Measurements from ENCODE around the gene NCKAP5. TPM values are rescaled to one million over a fixed set of nuclear protein-coding genes. Genes with fewer than 3 reads are reported as not detected.

NCKAP5 gene
- total and polyA plus RNA-seq, 9 of the 15 experiments (the other 6 are each of a cell fraction or from before 2014, with no cell fraction given), result not detected

GRCh38 chr2:133148187-133148586 is 420.1 kb downstream of the NCKAP5 start:
- H3K27ac ChIP-seq (ENCODE audit: extremely low read depth, low read depth, low read length), result no peak overlapping the region
- no peak overlapping the region for H3K4me3 ChIP-seq
- no peak for TF ChIP-seq HDAC8 (tag; IDR thresholded peaks at IDR 0.05)
- BruUV-seq (replicated peaks), result no TSS peak
- H3K36me3 ChIP-seq (ENCODE audit: control insufficient read depth, insufficient read depth, low read length), result no peaks in the 10 kb centered on the region
- POLR2A ChIA-PET, result no interaction called here
- no peak overlapping the region for H2AFZ ChIP-seq (ENCODE audit: low read depth, low read length)
- CTCF ChIA-PET (ENCODE audit: low intra/inter-chr PET ratio), result no interaction called here
- H3K9ac ChIP-seq (ENCODE audit: insufficient read depth in 1 of 2, low read depth in 2 of 2, low read length in 2 of 2), result no peak overlapping the region
- no peaks in the 10 kb centered on the region for H3K27me3 ChIP-seq (ENCODE audit: control insufficient read depth in 2 of 2, insufficient read depth in 2 of 2, low read length in 2 of 2)
- WGBS (ENCODE audit: insufficient coverage, low coverage, missing lambda C conversion rate), result 0% methylated on average over 2 of the region's 2 CpGs
- no peaks in the 10 kb centered on the region for H3K79me2 ChIP-seq (ENCODE audit: control insufficient read depth, insufficient read depth, low read length)
- no peaks in the 10 kb centered on the region for H3K4me1 ChIP-seq (replicated peaks in 1 of 2; ENCODE audit: control insufficient read depth in 2 of 2, insufficient read depth in 2 of 2, low read length in 2 of 2)
- H4K20me1 ChIP-seq (replicated peaks; ENCODE audit: control insufficient read depth, insufficient read depth, low read length), result no peaks in the 10 kb centered on the region
- no peak overlapping the region for H3K4me2 ChIP-seq (ENCODE audit: insufficient read depth, low read length)
- H3K9me3 ChIP-seq (replicated peaks; ENCODE audit: control insufficient read depth, insufficient read depth, low read depth, low read length), result no peaks in the 10 kb centered on the region
- FAIRE-seq (no peak), ATAC-seq (no peak), DNase-seq (ENCODE audit: extremely low read depth in 1 of 4, low spot score in 3 of 4) (no peak)
- intact Hi-C loops (cut with micrococcal nuclease) (no loop called here), in situ Hi-C loops (cut with MboI) (no loop called here)
- H3K9me1 ChIP-seq (ENCODE audit: control insufficient read depth, insufficient read depth, low read length), result no peaks in the 10 kb centered on the region

DNA sequence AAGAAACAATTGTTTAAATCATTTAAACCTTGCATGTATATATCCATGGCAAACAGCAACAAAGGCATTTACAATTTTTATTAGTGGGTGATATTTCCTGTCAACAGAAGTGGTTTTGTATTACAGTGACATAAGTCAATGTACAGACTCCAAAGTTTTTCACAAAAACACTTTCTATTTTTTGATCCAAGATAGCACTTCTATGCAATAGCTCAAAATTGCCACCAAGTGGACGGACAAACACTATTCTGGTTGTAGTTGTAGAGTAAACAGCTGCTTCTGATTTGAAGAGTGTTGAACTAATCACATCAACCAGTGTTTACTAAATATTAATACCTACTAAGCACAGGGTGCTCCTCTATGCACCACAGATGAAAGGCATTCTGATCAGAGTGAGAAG is 421.4 kb downstream of the NCKAP5 start:
- H3K4me3 ChIP-seq, result no peak overlapping the region
- ATAC-seq, result no peak
- H3K36me3 ChIP-seq (ENCODE audit: control insufficient read depth, insufficient read depth, low read length), result no peaks in the 10 kb centered on the region

More for the DNA sequence above, 421.4 kb downstream of the NCKAP5 start:
- H2AFZ ChIP-seq (ENCODE audit: low read depth, low read length), result no peak overlapping the region
- in situ Hi-C loops (cut with MboI), result no loop called here
- no peak for FAIRE-seq
- POLR2A ChIA-PET, result interaction anchor here (1.0 kb wide), 1 partner anchor 17 kb away, joined by 3 read pairs; no protein-coding TSS in a partner anchor
- no peaks in the 10 kb centered on the region for H3K79me2 ChIP-seq (ENCODE audit: control insufficient read depth, insufficient read depth, low read length)
- no peak overlapping the region for H3K9ac ChIP-seq (ENCODE audit: insufficient read depth in 1 of 2, low read depth in 2 of 2, low read length in 2 of 2)
- no peak for TF ChIP-seq ZNF551 (CRISPR knock-in tag; IDR thresholded peaks at IDR 0.05)
- no peak for TF ChIP-seq NR2C2 (CRISPR knock-in tag; IDR thresholded peaks at IDR 0.05)
- TF ChIP-seq NR2C2 (tag; IDR thresholded peaks at IDR 0.05), result no peak
- TF ChIP-seq MBD1 (CRISPR knock-in tag; IDR thresholded peaks at IDR 0.05), result no peak
- TF ChIP-seq PRMT5 (CRISPR knock-in tag; IDR thresholded peaks at IDR 0.05), result no peak
- no peak for TF ChIP-seq ZNF778 (CRISPR knock-in tag; IDR thresholded peaks at IDR 0.05)
- TF ChIP-seq RFX1 (IDR thresholded peaks at IDR 0.05), result no peak
- TF ChIP-seq ZFP36 (IDR thresholded peaks at IDR 0.05; ENCODE audit: low read depth, low read length, partially characterized antibody), result no peak
- no peak for TF ChIP-seq TARDBP (IDR thresholded peaks at IDR 0.05)
- TF ChIP-seq XRCC5 (IDR thresholded peaks at IDR 0.05; ENCODE audit: low read depth, low read length), result no peak
- TF ChIP-seq, protein P1, sequence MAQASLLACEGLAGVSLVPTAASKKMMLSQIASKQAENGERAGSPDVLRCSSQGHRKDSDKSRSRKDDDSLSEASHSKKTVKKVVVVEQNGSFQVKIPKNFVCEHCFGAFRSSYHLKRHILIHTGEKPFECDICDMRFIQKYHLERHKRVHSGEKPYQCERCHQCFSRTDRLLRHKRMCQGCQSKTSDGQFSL (CRISPR knock-in tag; IDR thresholded peaks at IDR 0.05), result no peak
- TF ChIP-seq, protein P1 (tag; IDR thresholded peaks at IDR 0.05), result no peak
- H3K4me2 ChIP-seq (ENCODE audit: insufficient read depth, low read length), result no peak overlapping the region
- DNase-seq (ENCODE audit: extremely low read depth in 1 of 4, low spot score in 3 of 4), result no peak
- no peaks in the 10 kb centered on the region for H3K4me1 ChIP-seq (replicated peaks in 1 of 2; ENCODE audit: control insufficient read depth in 2 of 2, insufficient read depth in 2 of 2, low read length in 2 of 2)
- no TSS peak for BruUV-seq (replicated peaks)
- 0% methylated on average over 1 of the region's 1 CpG for WGBS (ENCODE audit: insufficient coverage, low coverage, missing lambda C conversion rate)
- no peaks in the 10 kb centered on the region for H3K9me1 ChIP-seq (ENCODE audit: control insufficient read depth, insufficient read depth, low read length)
- no peaks in the 10 kb centered on the region for H3K9me3 ChIP-seq (replicated peaks; ENCODE audit: control insufficient read depth, insufficient read depth, low read depth, low read length)
- H4K20me1 ChIP-seq (replicated peaks; ENCODE audit: control insufficient read depth, insufficient read depth, low read length), result no peaks in the 10 kb centered on the region
- H3K27ac ChIP-seq (ENCODE audit: extremely low read depth, low read depth, low read length), result no peak overlapping the region
- CTCF ChIA-PET (ENCODE audit: low intra/inter-chr PET ratio), result no interaction called here
- no peaks in the 10 kb centered on the region for H3K27me3 ChIP-seq (ENCODE audit: control insufficient read depth in 2 of 2, insufficient read depth in 2 of 2, low read length in 2 of 2)
- intact Hi-C loops (cut with micrococcal nuclease), result no loop called here

All from K562 (cell line).